Effector memory CD4-positive, alpha-beta T cell (primary cell): ENCODE data around the gene PRAMEF11.
"Not testable (repeated sequence)": the region's sequence is repeated elsewhere in the genome, so short reads cannot be mapped to it uniquely, and the experiment has no call there.

ENCODE experiments used
- DNase-seq, 3 donors: peaks; one replicate each; pipeline ENCODE4 v3.0.0-alpha.2; 2020
- H3K27ac ChIP-seq: 2 replicates; pipeline ENCODE4 v1.7.0; 2013; ENCODE audit warnings: mild to moderate bottlenecking, low read length, moderate library complexity; ENCODE audit not compliant: insufficient read depth, poor library complexity, severe bottlenecking
- H3K27me3 ChIP-seq: replicated peaks from 2 replicates; pipeline ENCODE4 v1.7.0; 2013; ENCODE audit warnings: mild to moderate bottlenecking, low read length; ENCODE audit not compliant: insufficient read depth, control insufficient read depth, poor library complexity, severe bottlenecking
- H3K36me3 ChIP-seq: 2 replicates; pipeline ENCODE4 v1.7.0; 2013; ENCODE audit warnings: mild to moderate bottlenecking, low read length, moderate library complexity; ENCODE audit not compliant: control insufficient read depth, insufficient read depth
- H3K4me1 ChIP-seq: 2 replicates; pipeline ENCODE4 v1.7.0; 2013; ENCODE audit warnings: low read length, mild to moderate bottlenecking; ENCODE audit not compliant: control insufficient read depth, insufficient read depth, poor library complexity, severe bottlenecking
- H3K4me3 ChIP-seq: 2 replicates; pipeline ENCODE4 v1.7.0; 2013; ENCODE audit warnings: low read length, low read depth, mild to moderate bottlenecking; ENCODE audit not compliant: insufficient read depth, poor library complexity, severe bottlenecking
- H3K9me3 ChIP-seq: 2 replicates; pipeline ENCODE4 v1.7.0; 2013; ENCODE audit warnings: mild to moderate bottlenecking, low read length, moderate library complexity; ENCODE audit not compliant: control insufficient read depth
- total RNA-seq, 3 donors: gene quantifications; one replicate each; lab custom pipeline; 2026; lab: John Stamatoyannopoulos, UW

Gene PRAMEF11
- total RNA-seq: 0 reads per million in 3 donors

GRCh38 chr1:12831310-12831709 lies at the start of gene PRAMEF11:
PRAMEF11 (minus strand) TSS chr1:12831410; CDS start chr1:12828789, 2,621 bp downstream.
- DNase-seq, H3K9me3 ChIP-seq, H3K4me1 ChIP-seq, H3K27ac ChIP-seq, H3K4me3 ChIP-seq, H3K36me3 ChIP-seq, H3K27me3 ChIP-seq: not testable (repeated sequence)

GRCh38 chr1:12878453-12878852 lies 47.2 kb upstream of the PRAMEF11 start:
- H3K36me3 ChIP-seq, H3K4me1 ChIP-seq, H3K27me3 ChIP-seq, H3K27ac ChIP-seq, H3K9me3 ChIP-seq, H3K4me3 ChIP-seq, DNase-seq: not testable (repeated sequence)

- not testable (repeated sequence) for H3K27me3 ChIP-seq, DNase-seq, H3K4me1 ChIP-seq, H3K27ac ChIP-seq, H3K4me3 ChIP-seq, H3K36me3 ChIP-seq, H3K9me3 ChIP-seq
Measured at GRCh38 chr1:12863131-12863880, 32.1 kb upstream of the PRAMEF11 start.

- H3K36me3 ChIP-seq, H3K27ac ChIP-seq, H3K4me3 ChIP-seq, DNase-seq, H3K9me3 ChIP-seq, H3K4me1 ChIP-seq, H3K27me3 ChIP-seq: not testable (repeated sequence)
Measured at GRCh38 chr1:12856786-12857185, 25.6 kb upstream of the PRAMEF11 start, which contains the start of gene PRAMEF2. PRAMEF2 (plus strand) TSS chr1:12857086; CDS start chr1:12859010, 1,924 bp downstream.

- no peaks in the 10 kb centered on the region for H3K9me3 ChIP-seq
- H3K4me1 ChIP-seq: no peaks in the 10 kb centered on the region
- no peaks in the 10 kb centered on the region for H3K36me3 ChIP-seq
- no peak for DNase-seq
- no peak overlapping the region for H3K27ac ChIP-seq
- H3K4me3 ChIP-seq: no peak overlapping the region
- H3K27me3 ChIP-seq: no peaks in the 10 kb centered on the region
Measured at GRCh38 chr1:12851779-12852178, 20.6 kb upstream of the PRAMEF11 start.

- not testable (repeated sequence) for H3K9me3 ChIP-seq, H3K27me3 ChIP-seq
Measured at GRCh38 chr1:12848620-12849019, 17.4 kb upstream of the PRAMEF11 start, which contains the start of gene HNRNPCL1. HNRNPCL1 (minus strand) TSS chr1:12848720; CDS start chr1:12848289, 431 bp downstream.

GRCh38 chr1:12833251-12833650 lies 2.0 kb upstream of the PRAMEF11 start:
- H3K4me1 ChIP-seq, H3K36me3 ChIP-seq, H3K4me3 ChIP-seq, DNase-seq, H3K27ac ChIP-seq, H3K9me3 ChIP-seq, H3K27me3 ChIP-seq: not testable (repeated sequence)

More at GRCh38 chr1:12848620-12849019, 17.4 kb upstream of the PRAMEF11 start, which contains the start of gene HNRNPCL1:
- H3K27ac ChIP-seq, H3K4me3 ChIP-seq, DNase-seq, H3K4me1 ChIP-seq, H3K36me3 ChIP-seq: not testable (repeated sequence)

- not testable (repeated sequence) for H3K27ac ChIP-seq, H3K27me3 ChIP-seq, H3K36me3 ChIP-seq, H3K4me1 ChIP-seq, H3K9me3 ChIP-seq, H3K4me3 ChIP-seq, DNase-seq
Measured at GRCh38 chr1:12819061-12819460, 12.1 kb downstream of the PRAMEF11 start.

- Histone ChIP-seq H3K36me3 (no peaks in the 10 kb centered on the region), H3K27ac (no peak overlapping the region), H3K27me3 (no peaks in the 10 kb centered on the region), H3K4me1 (no peaks in the 10 kb centered on the region), H3K9me3 (no peaks in the 10 kb centered on the region), H3K4me3 (no peak overlapping the region)
- no peak for DNase-seq
Measured at GRCh38 chr1:12811409-12811784, 19.8 kb downstream of the PRAMEF11 start.

- H3K4me1 ChIP-seq: no peaks in the 10 kb centered on the region
- DNase-seq: no peak
- H3K27me3 ChIP-seq: no peaks in the 10 kb centered on the region
- no peaks in the 10 kb centered on the region for H3K36me3 ChIP-seq
- H3K4me3 ChIP-seq: no peak overlapping the region
- H3K27ac ChIP-seq: no peak overlapping the region
- H3K9me3 ChIP-seq: no peaks in the 10 kb centered on the region
Measured at GRCh38 chr1:12810691-12811408, 20.4 kb downstream of the PRAMEF11 start.
